ENCODE data around the gene ZNF341. TPM values are rescaled to one million over a fixed set of nuclear protein-coding genes. Genes with fewer than 3 reads are reported as not detected.

The ZNF341 gene
- total and polyA plus RNA-seq, 8 donors: 0.58 to 6.2 (median 1.9) TPM

DNA sequence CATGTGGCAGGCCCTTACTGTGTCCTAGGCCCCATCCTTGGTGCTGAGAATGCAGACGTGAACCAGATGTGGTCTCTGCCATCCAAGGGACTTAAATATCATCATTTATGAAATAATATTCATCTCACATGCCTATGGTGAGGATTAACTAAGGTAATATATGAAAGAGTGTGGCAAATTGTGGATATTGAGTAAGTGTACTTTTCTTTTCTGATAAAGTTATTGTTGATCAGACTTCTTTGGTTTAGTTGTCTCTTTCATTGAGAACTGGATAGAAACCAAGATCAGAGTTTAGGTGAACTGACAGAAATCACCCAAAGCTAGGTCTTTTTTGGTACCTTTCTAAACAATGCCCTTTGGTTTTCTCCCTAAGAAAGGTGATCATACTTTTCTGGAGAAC is 84.4 kb downstream of the ZNF341 start:
- Histone ChIP-seq H3K27ac (no peak overlapping the region), H3K4me3 (no peak overlapping the region), H3K36me3 (peaks cover 0 to 9% (median 3%) of the 10 kb centered on the region in 4 donors), H3K27me3 (no peaks in the 10 kb centered on the region), H3K4me1 (peaks cover 59 to 92% (median 80%) of the 10 kb centered on the region in 4 donors), H3K9me3 (no peaks in the 10 kb centered on the region)
- TF ChIP-seq POLR2AphosphoS5 (IDR thresholded peaks at IDR 0.05): no peak
- no peak for TF ChIP-seq POLR2A (IDR thresholded peaks at IDR 0.05)
- TF ChIP-seq, protein P1, sequence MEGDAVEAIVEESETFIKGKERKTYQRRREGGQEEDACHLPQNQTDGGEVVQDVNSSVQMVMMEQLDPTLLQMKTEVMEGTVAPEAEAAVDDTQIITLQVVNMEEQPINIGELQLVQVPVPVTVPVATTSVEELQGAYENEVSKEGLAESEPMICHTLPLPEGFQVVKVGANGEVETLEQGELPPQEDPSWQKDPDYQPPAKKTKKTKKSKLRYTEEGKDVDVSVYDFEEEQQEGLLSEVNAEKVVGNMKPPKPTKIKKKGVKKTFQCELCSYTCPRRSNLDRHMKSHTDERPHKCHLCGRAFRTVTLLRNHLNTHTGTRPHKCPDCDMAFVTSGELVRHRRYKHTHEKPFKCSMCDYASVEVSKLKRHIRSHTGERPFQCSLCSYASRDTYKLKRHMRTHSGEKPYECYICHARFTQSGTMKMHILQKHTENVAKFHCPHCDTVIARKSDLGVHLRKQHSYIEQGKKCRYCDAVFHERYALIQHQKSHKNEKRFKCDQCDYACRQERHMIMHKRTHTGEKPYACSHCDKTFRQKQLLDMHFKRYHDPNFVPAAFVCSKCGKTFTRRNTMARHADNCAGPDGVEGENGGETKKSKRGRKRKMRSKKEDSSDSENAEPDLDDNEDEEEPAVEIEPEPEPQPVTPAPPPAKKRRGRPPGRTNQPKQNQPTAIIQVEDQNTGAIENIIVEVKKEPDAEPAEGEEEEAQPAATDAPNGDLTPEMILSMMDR (IDR thresholded peaks at IDR 0.05): no peak
- TF ChIP-seq EP300 (IDR thresholded peaks at IDR 0.05): no peak
- intact Hi-C loops (cut with DNase I; ENCODE audit: low total_unique reads): no loop called here
- 76 to 94% (median 80%) methylated on average over 1 of the region's 1 CpG for WGBS, 5 donors
- DNase-seq: no peak

DNA sequence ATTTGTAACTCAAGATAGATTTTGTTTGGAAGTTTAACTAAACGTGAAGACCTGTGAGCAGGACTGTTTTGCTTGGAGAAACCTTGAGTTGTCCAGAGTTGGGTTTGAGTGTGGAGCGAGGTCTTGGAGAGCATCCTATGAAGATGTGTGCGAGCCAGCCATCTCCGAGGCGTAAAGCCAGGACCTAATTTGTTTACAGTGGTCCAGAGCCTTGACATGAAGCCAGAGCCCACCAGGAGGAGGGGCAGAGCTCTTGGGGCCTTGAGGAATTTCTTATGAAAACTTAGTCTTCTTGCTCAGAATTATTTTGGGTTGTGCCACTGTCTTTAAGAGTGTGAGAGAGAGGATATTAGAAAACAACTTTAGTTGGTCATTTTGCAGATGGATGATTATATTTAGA is 85.6 kb downstream of the ZNF341 start:
- Histone ChIP-seq H3K9me3 (no peaks in the 10 kb centered on the region), H3K4me1 (peaks cover 53 to 93% (median 77%) of the 10 kb centered on the region in 4 donors), H3K36me3 (peaks cover 0 to 9% (median 3%) of the 10 kb centered on the region in 4 donors), H3K27ac (peak overlapping the region in 2 of 5 donors; percentile 0 to 11), H3K4me3 (no peak overlapping the region), H3K27me3 (no peaks in the 10 kb centered on the region)
- WGBS, 5 donors: 43 to 77% (median 63%) methylated on average over 5 of the region's 5 CpGs
- DNase-seq: peak in 1 of 2 donors; percentile 36
- TF ChIP-seq, protein P1 (IDR thresholded peaks at IDR 0.05): no peak
- TF ChIP-seq POLR2AphosphoS5 (IDR thresholded peaks at IDR 0.05): no peak
- no peak for TF ChIP-seq EP300 (IDR thresholded peaks at IDR 0.05)
- TF ChIP-seq POLR2A (IDR thresholded peaks at IDR 0.05): no peak
- intact Hi-C loops (cut with DNase I; ENCODE audit: low total_unique reads): no loop called here

DNA sequence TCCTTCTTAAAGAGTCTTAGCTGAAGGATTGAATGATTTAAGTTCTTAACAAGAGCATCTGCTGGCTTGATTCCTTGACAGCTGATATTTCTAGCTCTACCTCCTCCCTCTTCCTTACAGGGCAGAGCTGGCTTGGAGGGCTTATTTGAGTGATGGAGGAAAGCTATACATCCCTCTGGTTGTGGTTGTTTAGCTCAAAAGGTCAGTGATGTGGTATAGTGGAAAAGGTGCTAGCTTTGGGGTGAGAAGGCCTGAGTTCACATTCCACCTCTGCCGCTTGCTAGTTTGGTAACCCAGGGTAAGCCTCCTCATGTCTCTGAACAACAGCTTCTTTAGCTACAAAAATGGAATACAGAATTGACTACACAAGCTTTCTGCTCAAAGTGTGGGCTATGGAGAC is 87.7 kb downstream of the ZNF341 start:
- Histone ChIP-seq H3K36me3 (peaks cover 0 to 17% (median 12%) of the 10 kb centered on the region in 4 donors), H3K27ac (no peak overlapping the region), H3K4me3 (no peak overlapping the region), H3K9me3 (no peaks in the 10 kb centered on the region), H3K4me1 (peaks cover 33 to 86% (median 67%) of the 10 kb centered on the region in 4 donors), H3K27me3 (no peaks in the 10 kb centered on the region)
- DNase-seq: no peak
- TF ChIP-seq POLR2A (IDR thresholded peaks at IDR 0.05) (no peak), EP300 (IDR thresholded peaks at IDR 0.05) (no peak), POLR2AphosphoS5 (IDR thresholded peaks at IDR 0.05) (no peak)
- TF ChIP-seq, protein P1 (IDR thresholded peaks at IDR 0.05): no peak
- intact Hi-C loops (cut with DNase I; ENCODE audit: low total_unique reads): no loop called here
- WGBS, 5 donors: 90 to 100% (median 97%) methylated on average over 1 of the region's 1 CpG

DNA sequence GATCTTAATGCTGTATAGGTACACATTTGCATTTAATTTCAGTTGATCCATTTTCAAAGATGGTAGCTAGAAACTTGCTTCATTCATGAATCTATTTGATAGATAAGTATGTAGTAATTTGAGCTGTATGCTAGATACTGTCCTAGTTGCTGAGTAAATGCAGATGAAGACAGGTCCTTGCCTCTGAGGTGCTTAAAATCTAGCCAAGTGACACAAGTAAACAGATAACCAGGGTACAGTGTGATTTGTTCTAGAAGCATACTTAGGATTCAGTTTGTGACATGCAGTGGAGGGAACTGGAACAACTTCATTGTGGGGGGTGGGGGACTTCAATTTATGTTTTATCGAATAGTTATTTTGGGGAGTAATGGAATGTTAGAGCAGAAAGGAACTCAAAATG is 88.6 kb downstream of the ZNF341 start:
- TF ChIP-seq EP300 (IDR thresholded peaks at IDR 0.05): no peak
- TF ChIP-seq POLR2A (IDR thresholded peaks at IDR 0.05): no peak
- TF ChIP-seq, protein P1 (IDR thresholded peaks at IDR 0.05): no peak
- no peak for TF ChIP-seq POLR2AphosphoS5 (IDR thresholded peaks at IDR 0.05)
- Histone ChIP-seq H3K36me3 (peaks cover 0 to 14% (median 10%) of the 10 kb centered on the region in 4 donors), H3K27ac (no peak overlapping the region), H3K9me3 (no peaks in the 10 kb centered on the region), H3K4me1 (peaks cover 31 to 86% (median 66%) of the 10 kb centered on the region in 4 donors), H3K4me3 (no peak overlapping the region), H3K27me3 (no peaks in the 10 kb centered on the region)
- WGBS, 5 donors: 87 to 96% (median 91%) methylated on average over 1 of the region's 1 CpG
- DNase-seq: no peak
- intact Hi-C loops (cut with DNase I; ENCODE audit: low total_unique reads): no loop called here
